SK-N-SH (cell line): ENCODE measurements around the gene DCTN4. TPM values are rescaled to one million over a fixed set of nuclear protein-coding genes. Genes with fewer than 3 reads are reported as not detected.

ENCODE experiments used
- CTCF ChIA-PET: fragments of 300-600, 350-600 bp; formaldehyde crosslinking; extraction: SDS; loops from one replicate; lab custom pipeline; 2021; lab: Yijun Ruan, JAX
- POLR2A ChIA-PET: fragments of 350-600 bp; sonication (Branson Sonifier 250); formaldehyde crosslinking; extraction: SDS; loops from one replicate; lab custom pipeline; 2020; ENCODE audit warnings: antibody characterized with exemption, inconsistent platforms; lab: Yijun Ruan, JAX
- DNase-seq: peaks from one replicate; pipeline ENCODE4 v3.0.0; 2012
- H2AFZ ChIP-seq: fragments of 200-600 bp; sonication (generic); 2 replicates; pipeline ENCODE4 v1.8.1; 2016; ENCODE audit warnings: antibody characterized with exemption, mild to moderate bottlenecking, low read depth
- H3F3A ChIP-seq: fragments of 200-600 bp; sonication (generic); replicated peaks from 2 replicates; pipeline ENCODE3; 2016; ENCODE audit warnings: antibody characterized with exemption, mild to moderate bottlenecking; ENCODE audit not compliant: insufficient read depth
- H3K27ac ChIP-seq, 2 experiments: fragments of 200-500 bp in 1 of 2; fragments of 200-600 bp in 1 of 2; sonication (Bioruptor generic) in 1 of 2; sonication (generic), shearing (Covaris generic) in 1 of 2; 2 replicates each; pipeline versions ENCODE4 v1.5.1 to v1.6.1; 2014 to 2016; ENCODE audit warnings: low read depth in 2 of 2, inconsistent platforms in 1 of 2, low read length in 1 of 2, mild to moderate bottlenecking in 1 of 2, mixed read lengths in 1 of 2
- H3K27me3 ChIP-seq: fragments of 200-600 bp; sonication (generic), shearing (Covaris generic); 2 replicates; pipeline ENCODE4 v1.6.1; 2016; ENCODE audit warnings: mixed run types; ENCODE audit not compliant: insufficient read depth
- H3K36me3 ChIP-seq, 2 experiments: fragments of 200-500 bp in 1 of 2; fragments of 200-600 bp in 1 of 2; sonication (Bioruptor generic) in 1 of 2; sonication (generic) in 1 of 2; replicated peaks in 1 of 2; 2 replicates each; pipeline versions ENCODE3 to v1.5.1; 2014 to 2016; ENCODE audit warnings: low read length in 1 of 2, mild to moderate bottlenecking in 1 of 2; ENCODE audit not compliant: insufficient read depth in 2 of 2, control insufficient read depth in 1 of 2
- H3K4me1 ChIP-seq, 2 experiments: fragments of 200-500 bp in 1 of 2; fragments of 200-600 bp in 1 of 2; sonication (Bioruptor generic) in 1 of 2; sonication (generic), shearing (Covaris generic) in 1 of 2; 2 replicates each; pipeline versions ENCODE4 v1.5.1 to v1.6.1; 2014 to 2016; ENCODE audit warnings: low read depth in 1 of 2, low read length in 1 of 2, mixed run types in 1 of 2; ENCODE audit not compliant: insufficient read depth in 2 of 2, control insufficient read depth in 1 of 2
- H3K4me2 ChIP-seq: fragments of 200-600 bp; sonication (generic), shearing (Covaris generic); 2 replicates; pipeline ENCODE4 v1.6.1; 2017; ENCODE audit warnings: mixed run types
- H3K4me3 ChIP-seq, 2 experiments: fragments of 200-500 bp in 1 of 2; fragments of 200-600 bp in 1 of 2; sonication (Bioruptor generic) in 1 of 2; sonication (generic), shearing (Covaris generic) in 1 of 2; 2 replicates each; pipeline versions ENCODE4 v1.5.1 to v1.8.1; 2014 to 2016; ENCODE audit warnings: low read depth in 2 of 2, inconsistent platforms in 1 of 2, low read length in 1 of 2, mild to moderate bottlenecking in 1 of 2, mixed read lengths in 1 of 2, moderate library complexity in 1 of 2
- H3K79me2 ChIP-seq: fragments of 200-600 bp; sonication (generic); 2 replicates; pipeline ENCODE4 v1.8.1; 2017; ENCODE audit warnings: mild to moderate bottlenecking; ENCODE audit not compliant: insufficient read depth
- H3K9ac ChIP-seq: fragments of 200-600 bp; sonication (generic); 2 replicates; pipeline ENCODE4 v1.6.1; 2017; ENCODE audit warnings: mixed run types
- H3K9me2 ChIP-seq: fragments of 200-600 bp; sonication (generic); 2 replicates; pipeline ENCODE4 v1.6.1; 2017; ENCODE audit warnings: mixed run types
- H3K9me3 ChIP-seq: fragments of 200-600 bp; sonication (generic); 2 replicates; pipeline ENCODE4 v1.6.1; 2017; ENCODE audit warnings: mixed run types, mild to moderate bottlenecking, moderate library complexity
- H4K20me1 ChIP-seq: fragments of 200-600 bp; sonication (generic); 2 replicates; pipeline ENCODE4 v1.6.1; 2017; ENCODE audit warnings: mild to moderate bottlenecking, mixed run types; ENCODE audit not compliant: insufficient read depth
- CHD2 ChIP-seq: fragments of 150-350 bp; IDR thresholded peaks from 2 replicates; pipeline ENCODE4 v1.6.1; 2018; ENCODE audit warnings: low read length; ENCODE audit not compliant: partially characterized antibody
- ELF1 ChIP-seq: IDR thresholded peaks from 2 replicates; pipeline ENCODE4 v1.4.0; 2012
- EP300 ChIP-seq, 2 experiments: IDR thresholded peaks; 2 replicates each; pipeline versions ENCODE4 v1.4.0 to v1.6.1; 2012; ENCODE audit warnings: borderline replicate concordance in 1 of 2, low read depth in 1 of 2, low read length in 1 of 2
- EZH2phosphoT487 ChIP-seq: fragments of 200-600 bp; sonication (generic); IDR thresholded peaks from 2 replicates; pipeline ENCODE4 v1.6.1; 2017; ENCODE audit warnings: low read depth, mixed run types, mild to moderate bottlenecking, antibody characterized with exemption, moderate library complexity, borderline replicate concordance
- FOSL2 ChIP-seq: IDR thresholded peaks from 2 replicates; pipeline ENCODE4 v1.4.0; 2012; ENCODE audit warnings: low read depth, mild to moderate bottlenecking, moderate library complexity, borderline replicate concordance
- MXI1 ChIP-seq: IDR thresholded peaks from 2 replicates; pipeline ENCODE4 v1.6.1; 2012; ENCODE audit warnings: mild to moderate bottlenecking, low read depth, low read length, improper control_type of control experiment
- NRF1 ChIP-seq: IDR thresholded peaks from 2 replicates; pipeline ENCODE4 v1.6.1; 2012; ENCODE audit warnings: low read depth, mild to moderate bottlenecking, low read length
- RAD21 ChIP-seq: IDR thresholded peaks from 2 replicates; pipeline ENCODE4 v1.6.1; 2012; ENCODE audit warnings: mild to moderate bottlenecking, low read length
- RXRA ChIP-seq: IDR thresholded peaks from 2 replicates; pipeline ENCODE4 v1.4.0; 2012; ENCODE audit warnings: low read depth, mild to moderate bottlenecking, borderline replicate concordance
- TAF1 ChIP-seq: IDR thresholded peaks from 2 replicates; pipeline ENCODE4 v1.6.1; 2012; ENCODE audit warnings: low read depth, mild to moderate bottlenecking, low read length, moderate library complexity, borderline replicate concordance
- WGBS: methylation state at CpG from one replicate; pipeline ENCODE4 v1.1.6; 2017; ENCODE audit warnings: low lambda C conversion rate; 5-methylcytosine and 5-hydroxymethylcytosine counted together
- polyA plus RNA-seq, 3 experiments: library from polyadenylated mRNA; depleted of rRNA; stranded (reverse); fragments of >200 nt; gene quantifications; 2 replicates each; pipeline ENCODE4 v1.2.3, GENCODE V29; 2012
- TF ChIP-seq, protein P1 (sequence below): IDR thresholded peaks from 2 replicates; pipeline ENCODE4; 2012
- TF ChIP-seq, protein P2 (sequence below): fragments of 150-350 bp; IDR thresholded peaks from 2 replicates; pipeline ENCODE4 v1.6.1; 2017; ENCODE audit warnings: antibody characterized with exemption, low read length, low read depth, borderline replicate concordance

Gene DCTN4
- polyA plus RNA-seq, 1 of the 3 experiments (the other 2 are of a cell fraction), result 22.8 TPM

DNA sequence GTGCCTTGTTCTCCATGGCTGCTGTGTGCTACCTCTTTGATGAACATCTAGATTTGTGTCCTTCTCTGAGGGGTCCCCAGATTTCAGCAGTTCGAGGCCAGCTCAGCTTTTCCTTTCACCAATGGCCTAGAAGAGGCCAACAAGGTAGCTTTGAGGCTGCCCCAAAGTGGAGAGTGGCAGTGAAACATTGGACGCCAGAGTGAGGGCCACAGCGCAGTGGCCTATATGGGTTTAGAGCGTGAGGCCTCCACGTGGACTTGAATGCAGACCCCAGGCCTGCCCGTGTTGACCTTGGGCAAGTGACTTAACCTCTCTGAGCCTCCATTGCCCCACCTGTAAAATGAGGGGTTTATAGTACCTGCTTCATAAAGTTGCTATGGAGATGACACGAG is 85.9 kb downstream of the DCTN4 start (continued):
- no peak for TF ChIP-seq EP300 (IDR thresholded peaks at IDR 0.05; ENCODE audit: borderline replicate concordance in 1 of 2, low read depth in 1 of 2, low read length in 1 of 2)
- TF ChIP-seq EZH2phosphoT487, result no peak
- TF ChIP-seq, protein P1, sequence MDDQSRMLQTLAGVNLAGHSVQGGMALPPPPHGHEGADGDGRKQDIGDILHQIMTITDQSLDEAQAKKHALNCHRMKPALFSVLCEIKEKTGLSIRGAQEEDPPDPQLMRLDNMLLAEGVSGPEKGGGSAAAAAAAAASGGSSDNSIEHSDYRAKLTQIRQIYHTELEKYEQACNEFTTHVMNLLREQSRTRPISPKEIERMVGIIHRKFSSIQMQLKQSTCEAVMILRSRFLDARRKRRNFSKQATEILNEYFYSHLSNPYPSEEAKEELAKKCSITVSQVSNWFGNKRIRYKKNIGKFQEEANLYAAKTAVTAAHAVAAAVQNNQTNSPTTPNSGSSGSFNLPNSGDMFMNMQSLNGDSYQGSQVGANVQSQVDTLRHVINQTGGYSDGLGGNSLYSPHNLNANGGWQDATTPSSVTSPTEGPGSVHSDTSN, result no peak
- TF ChIP-seq TAF1, result no peak
- TF ChIP-seq RXRA, result no peak
- TF ChIP-seq RAD21, result no peak
- TF ChIP-seq, all 33 proteins: peak for 0

DNA sequence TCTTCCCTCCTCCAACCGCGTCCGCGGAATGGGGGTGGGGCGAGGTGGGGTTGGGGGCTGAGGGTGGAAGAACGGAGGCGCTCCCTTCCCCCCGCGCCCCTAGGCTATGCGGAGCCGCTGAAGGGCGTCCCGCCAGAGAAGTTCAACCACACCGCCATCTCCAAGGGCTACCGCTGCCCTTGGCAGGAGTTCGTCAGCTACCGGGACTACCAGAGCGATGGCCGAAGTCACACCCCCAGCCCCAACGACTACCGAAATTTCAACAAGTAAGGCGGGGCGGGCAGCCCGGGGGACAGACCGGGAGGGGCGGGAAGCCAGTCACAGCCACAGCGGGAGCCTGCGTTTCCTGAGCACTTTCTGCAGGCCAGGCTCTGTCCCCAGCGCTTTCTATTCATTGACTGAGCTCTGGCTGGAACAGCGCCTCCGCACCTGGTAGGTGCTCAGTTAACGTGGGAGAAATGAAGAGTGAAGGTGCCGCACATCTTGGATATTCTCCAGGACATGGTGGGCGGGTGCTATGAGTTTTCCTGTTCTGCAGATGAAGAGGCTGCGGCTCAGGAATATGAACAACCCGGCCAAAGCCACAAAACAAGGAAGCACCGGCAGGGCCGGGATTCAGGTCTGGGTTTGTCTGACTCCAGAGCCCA is 86.5 kb downstream of the DCTN4 start:
- H3K4me2 ChIP-seq, result peak overlapping the region; percentile 30; the same call in 1 of the 2 replicates
- no peaks in the 10 kb centered on the region for H3K36me3 ChIP-seq
- TF ChIP-seq EP300 (IDR thresholded peaks at IDR 0.05; ENCODE audit: borderline replicate concordance in 1 of 2, low read depth in 1 of 2, low read length in 1 of 2) (no peak), CHD2 (peak; percentile 60)
- no peaks in the 10 kb centered on the region for H3K79me2 ChIP-seq
- H3K4me3 ChIP-seq, result peak overlapping the region; percentile 39 to 49
- DNase-seq, result peak; percentile 83
- CTCF ChIA-PET, result interaction anchor here (0.8 to 4.3 kb wide), 10 partner anchors 10 to 236 kb away, joined by 3 to 32 read pairs (median 4); partner anchors contain the start of genes MYOZ3 and RBM22
- POLR2A ChIA-PET, result interaction anchor here (0.6 to 1.8 kb wide), 3 partner anchors 15 to 107 kb away, joined by 3 to 4 read pairs (median 4); partner anchors contain the start of genes RBM22 and SMIM3
- WGBS, result 24% methylated on average over 19 of the region's 38 CpGs
- H3K9me2 ChIP-seq, result no peaks in the 10 kb centered on the region
- no peaks in the 10 kb centered on the region for H3K27me3 ChIP-seq
- H3K27ac ChIP-seq, result no peak overlapping the region
- H3K9ac ChIP-seq, result no peak overlapping the region
- H4K20me1 ChIP-seq, result no peaks in the 10 kb centered on the region
- H2AFZ ChIP-seq, result peak overlapping the region; percentile 57
- H3K9me3 ChIP-seq, result no peaks in the 10 kb centered on the region
- H3F3A ChIP-seq, result peaks cover 16% of the 10 kb centered on the region
- H3K4me1 ChIP-seq, result peaks cover 13 to 23% of the 10 kb centered on the region in 2 experiments; a peak in 2 of 4 replicates

DNA sequence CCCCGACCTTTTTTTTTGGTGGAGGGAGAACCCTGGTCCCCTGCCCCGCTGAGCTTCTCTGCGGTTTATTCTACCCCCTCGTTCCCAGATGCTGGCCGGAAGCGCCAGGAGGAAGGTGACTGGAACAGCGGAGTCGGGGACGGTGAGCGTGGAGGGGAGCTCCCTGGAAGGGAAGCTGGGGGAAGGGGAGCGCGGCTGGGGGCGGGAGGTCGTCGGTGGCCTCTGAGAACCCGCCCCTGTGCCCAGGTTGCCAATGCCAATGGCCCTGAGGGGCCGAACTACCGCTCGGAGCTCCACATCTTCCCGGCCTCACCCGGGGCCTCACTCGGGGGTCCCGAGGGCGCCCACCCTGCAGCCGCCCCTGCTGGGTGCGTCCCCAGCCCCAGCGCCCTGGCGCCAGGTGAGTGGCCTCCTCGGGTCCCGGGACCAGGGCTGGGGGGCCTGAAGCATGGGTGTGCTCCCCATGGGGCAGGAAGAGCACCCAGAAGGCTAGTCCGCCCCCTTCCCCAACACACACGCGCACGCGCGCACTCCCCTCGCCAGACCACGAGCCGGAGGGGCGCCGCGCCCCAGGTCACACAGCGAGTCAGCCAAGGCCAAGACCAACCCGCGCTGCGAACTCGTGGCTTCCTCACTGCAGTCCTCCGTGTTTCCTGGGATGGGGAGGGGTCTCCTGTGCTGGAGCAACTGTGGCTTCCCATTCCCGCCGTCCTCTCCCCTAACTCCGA is 87.1 kb downstream of the DCTN4 start:
- Histone ChIP-seq H3K36me3 (no peaks in the 10 kb centered on the region), H2AFZ (peak overlapping the region; percentile 57), H3K27ac (peak overlapping the region in 1 of 2 experiments; percentile 40; a peak in 1 of 4 replicates), H3K79me2 (no peaks in the 10 kb centered on the region), H3K27me3 (no peaks in the 10 kb centered on the region), H4K20me1 (no peaks in the 10 kb centered on the region), H3K4me1 (peaks cover 13 to 23% of the 10 kb centered on the region in 2 experiments; a peak in 2 of 4 replicates), H3K9me2 (no peaks in the 10 kb centered on the region), H3K9me3 (no peaks in the 10 kb centered on the region), H3K4me3 (peak overlapping the region; percentile 39 to 49; a peak in 3 of 4 replicates), H3F3A (peaks cover 16% of the 10 kb centered on the region), H3K9ac (no peak overlapping the region), H3K4me2 (peak overlapping the region; percentile 30; the same call in 1 of the 2 replicates)
- WGBS, result 30% methylated on average over 14 of the region's 51 CpGs
- ChIA-PET CTCF (interaction anchor here (0.8 to 4.3 kb wide), 9 partner anchors 11 to 175 kb away, joined by 3 to 32 read pairs (median 3); partner anchors contain the start of genes MYOZ3 and RBM22), POLR2A (interaction anchor here (1.0 to 1.8 kb wide), 3 partner anchors 14 to 29 kb away, joined by 3 to 5 read pairs (median 4); partner anchors contain the start of gene RBM22)
- no peak for TF ChIP-seq ELF1
- peak; percentile 31; the same call in 1 of the 2 replicates for TF ChIP-seq MXI1
- TF ChIP-seq, protein P2, sequence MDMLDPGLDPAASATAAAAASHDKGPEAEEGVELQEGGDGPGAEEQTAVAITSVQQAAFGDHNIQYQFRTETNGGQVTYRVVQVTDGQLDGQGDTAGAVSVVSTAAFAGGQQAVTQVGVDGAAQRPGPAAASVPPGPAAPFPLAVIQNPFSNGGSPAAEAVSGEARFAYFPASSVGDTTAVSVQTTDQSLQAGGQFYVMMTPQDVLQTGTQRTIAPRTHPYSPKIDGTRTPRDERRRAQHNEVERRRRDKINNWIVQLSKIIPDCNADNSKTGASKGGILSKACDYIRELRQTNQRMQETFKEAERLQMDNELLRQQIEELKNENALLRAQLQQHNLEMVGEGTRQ, result no peak
- peak; percentile 29; the same call in 1 of the 2 replicates for TF ChIP-seq NRF1
- no peak for TF ChIP-seq FOSL2
- peak; percentile 79 for DNase-seq
